Loucy (cell line): Measurements from ENCODE around the gene MEIS1.

Experiments used
- EZH2phosphoT487 ChIP-seq: fragments of 200-600 bp; IDR thresholded peaks from 2 replicates; pipeline ENCODE4 v1.6.1; 2018; ENCODE audit warnings: antibody characterized with exemption, mild to moderate bottlenecking, moderate library complexity, borderline replicate concordance
- TF ChIP-seq, protein P1 (sequence below): fragments of 200-600 bp; sonication (generic); conservative IDR thresholded peaks from 2 replicates; pipeline ENCODE4 v1.5.1; 2014; ENCODE audit warnings: mild to moderate bottlenecking, antibody characterized with exemption, low read length

DNA sequence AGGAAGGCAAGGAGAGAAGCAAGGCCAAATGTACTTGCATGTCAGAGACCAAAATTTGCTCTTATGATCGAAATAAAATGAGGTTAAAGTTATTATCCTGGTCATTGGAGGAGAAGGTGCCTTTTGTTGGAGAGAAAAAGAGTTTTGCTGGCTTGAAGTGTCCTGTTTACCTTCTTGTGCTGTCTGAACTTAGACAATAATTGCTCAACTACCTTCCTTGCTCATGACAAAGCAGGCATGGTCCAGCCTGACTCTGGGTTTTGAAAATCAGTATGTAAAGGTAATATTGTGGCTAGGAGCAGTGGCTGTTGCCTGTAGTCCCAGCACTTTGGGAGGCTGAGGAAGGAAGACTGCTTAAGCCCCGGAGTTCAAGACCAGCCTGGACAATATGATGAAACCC is 89.1 kb downstream of the MEIS1 start:
- TF ChIP-seq, protein P1, sequence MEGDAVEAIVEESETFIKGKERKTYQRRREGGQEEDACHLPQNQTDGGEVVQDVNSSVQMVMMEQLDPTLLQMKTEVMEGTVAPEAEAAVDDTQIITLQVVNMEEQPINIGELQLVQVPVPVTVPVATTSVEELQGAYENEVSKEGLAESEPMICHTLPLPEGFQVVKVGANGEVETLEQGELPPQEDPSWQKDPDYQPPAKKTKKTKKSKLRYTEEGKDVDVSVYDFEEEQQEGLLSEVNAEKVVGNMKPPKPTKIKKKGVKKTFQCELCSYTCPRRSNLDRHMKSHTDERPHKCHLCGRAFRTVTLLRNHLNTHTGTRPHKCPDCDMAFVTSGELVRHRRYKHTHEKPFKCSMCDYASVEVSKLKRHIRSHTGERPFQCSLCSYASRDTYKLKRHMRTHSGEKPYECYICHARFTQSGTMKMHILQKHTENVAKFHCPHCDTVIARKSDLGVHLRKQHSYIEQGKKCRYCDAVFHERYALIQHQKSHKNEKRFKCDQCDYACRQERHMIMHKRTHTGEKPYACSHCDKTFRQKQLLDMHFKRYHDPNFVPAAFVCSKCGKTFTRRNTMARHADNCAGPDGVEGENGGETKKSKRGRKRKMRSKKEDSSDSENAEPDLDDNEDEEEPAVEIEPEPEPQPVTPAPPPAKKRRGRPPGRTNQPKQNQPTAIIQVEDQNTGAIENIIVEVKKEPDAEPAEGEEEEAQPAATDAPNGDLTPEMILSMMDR = no peak
- TF ChIP-seq EZH2phosphoT487 = no peak
